ENCODE results near the gene GPR39. TPM values are rescaled to one million over a fixed set of nuclear protein-coding genes. Genes with fewer than 3 reads are reported as not detected.

Gene GPR39
- total RNA-seq, 2 experiments from 2014 or later: 0.13 TPM; not detected in 1

GRCh38 chr2:132669908-132670495, 253.4 kb downstream of the GPR39 start, which contains the start of gene LYPD1:
LYPD1 (minus strand) TSS chr2:132670205; CDS start chr2:132669932, 273 bp downstream.
- no peak within 1 kb of the TSS for H2AFZ ChIP-seq (ENCODE audit: low read length)
- H4K20me1 ChIP-seq (ENCODE audit: insufficient read depth, low read length): no peaks in the 10 kb centered on the region
- no peak for DNase-seq (ENCODE audit: low spot score)
- peak within 1 kb of the TSS; percentile 30 for H3K4me3 ChIP-seq (ENCODE audit: low read depth, low read length, poor library complexity, severe bottlenecking)
- no peaks in the 10 kb centered on the region for H3K9me2 ChIP-seq (ENCODE audit: insufficient read depth, low read length)
- no peaks in the 10 kb centered on the region for H3K9me3 ChIP-seq (ENCODE audit: low read length)
- no peaks in the 10 kb centered on the region for H3K36me3 ChIP-seq (ENCODE audit: insufficient read depth, low read length)
- intact Hi-C loops (cut with micrococcal nuclease; ENCODE audit: unreplicated experiment): no loop called here
- BruUV-seq (replicated peaks): no TSS peak
- no peaks in the 10 kb centered on the region for H3K4me1 ChIP-seq (ENCODE audit: insufficient read depth, low read length, poor library complexity, severe bottlenecking)
- H3K4me2 ChIP-seq (ENCODE audit: low read length): peak within 1 kb of the TSS; percentile 34; the same call in 1 of the 2 replicates
- POLR2A ChIA-PET: no interaction called here
- H3K79me2 ChIP-seq (ENCODE audit: insufficient read depth, low read depth, low read length): no peaks in the 10 kb centered on the region
- no peak for TF ChIP-seq CTCF (conservative IDR thresholded peaks at IDR 0.05; ENCODE audit: low read length)
- TF ChIP-seq EZH2phosphoT487 (IDR thresholded peaks at IDR 0.05; ENCODE audit: borderline replicate concordance, low read depth, low read length): no peak
- H3K27ac ChIP-seq (ENCODE audit: low read depth, low read length, poor library complexity, severe bottlenecking): no peak within 1 kb of the TSS
- CTCF ChIA-PET (ENCODE audit: unreplicated experiment): no interaction called here

GRCh38 chr2:132670496-132671150, 254.0 kb downstream of the GPR39 start:
- H3K4me2 ChIP-seq (ENCODE audit: low read length): peak overlapping the region; percentile 34; the same call in 1 of the 2 replicates

More at GRCh38 chr2:132670496-132671150, 254.0 kb downstream of the GPR39 start:
- intact Hi-C loops (cut with micrococcal nuclease; ENCODE audit: unreplicated experiment): no loop called here
- POLR2A ChIA-PET: no interaction called here
- Histone ChIP-seq H3K27ac (ENCODE audit: low read depth, low read length, poor library complexity, severe bottlenecking) (no peak overlapping the region), H3K9me2 (ENCODE audit: insufficient read depth, low read length) (no peaks in the 10 kb centered on the region), H4K20me1 (ENCODE audit: insufficient read depth, low read length) (no peaks in the 10 kb centered on the region), H3K9me3 (ENCODE audit: low read length) (no peaks in the 10 kb centered on the region), H2AFZ (ENCODE audit: low read length) (no peak overlapping the region), H3K36me3 (ENCODE audit: insufficient read depth, low read length) (no peaks in the 10 kb centered on the region), H3K79me2 (ENCODE audit: insufficient read depth, low read depth, low read length) (no peaks in the 10 kb centered on the region), H3K4me1 (ENCODE audit: insufficient read depth, low read length, poor library complexity, severe bottlenecking) (no peaks in the 10 kb centered on the region), H3K4me3 (ENCODE audit: low read depth, low read length, poor library complexity, severe bottlenecking) (peak overlapping the region; percentile 30)
- TF ChIP-seq CTCF (conservative IDR thresholded peaks at IDR 0.05; ENCODE audit: low read length) (no peak), EZH2phosphoT487 (IDR thresholded peaks at IDR 0.05; ENCODE audit: borderline replicate concordance, low read depth, low read length) (no peak)
- BruUV-seq (replicated peaks): no TSS peak
- no peak for DNase-seq (ENCODE audit: low spot score)
- CTCF ChIA-PET (ENCODE audit: unreplicated experiment): no interaction called here
